Activated CD4-positive, alpha-beta T cell treated with anti-CD3 and anti-CD28 coated beads, Interleukin-2, Interleukin-4, amounts not matched to agents 100 ng/mL and 50 ng/mL, durations not matched to agents 16 hours and 8 hours (primary cell): ENCODE results near the gene TAF4.
"Not testable (repeated sequence)": the region's sequence is repeated elsewhere in the genome, so short reads cannot be mapped to it uniquely, and the experiment has no call there.

Experiments used
- DNase-seq: peaks from one replicate; pipeline ENCODE4 v3.0.0-alpha.2; 2020; ENCODE audit warnings: low spot score

The TAF4 gene

DNA sequence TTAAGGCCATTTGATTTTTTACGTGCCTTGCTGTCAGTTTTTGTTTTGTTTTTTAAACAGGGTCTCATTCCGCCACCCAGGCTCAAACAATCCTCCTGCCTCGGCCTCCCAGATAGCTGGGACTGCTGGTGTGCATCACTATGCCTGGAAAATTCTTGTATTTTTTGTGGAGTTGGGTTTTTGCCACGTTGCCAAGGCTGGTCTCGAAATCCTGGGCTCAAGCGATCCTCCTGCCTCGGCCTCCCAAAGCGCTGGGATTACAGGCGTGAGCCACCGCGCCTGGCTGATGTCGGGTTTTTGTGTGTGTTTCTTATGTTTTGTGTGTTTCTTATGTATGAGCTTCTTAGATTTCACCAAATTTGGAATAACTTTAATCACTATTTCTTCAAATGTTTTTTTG, 104.8 kb downstream of the TAF4 start:
- no peak for DNase-seq

DNA sequence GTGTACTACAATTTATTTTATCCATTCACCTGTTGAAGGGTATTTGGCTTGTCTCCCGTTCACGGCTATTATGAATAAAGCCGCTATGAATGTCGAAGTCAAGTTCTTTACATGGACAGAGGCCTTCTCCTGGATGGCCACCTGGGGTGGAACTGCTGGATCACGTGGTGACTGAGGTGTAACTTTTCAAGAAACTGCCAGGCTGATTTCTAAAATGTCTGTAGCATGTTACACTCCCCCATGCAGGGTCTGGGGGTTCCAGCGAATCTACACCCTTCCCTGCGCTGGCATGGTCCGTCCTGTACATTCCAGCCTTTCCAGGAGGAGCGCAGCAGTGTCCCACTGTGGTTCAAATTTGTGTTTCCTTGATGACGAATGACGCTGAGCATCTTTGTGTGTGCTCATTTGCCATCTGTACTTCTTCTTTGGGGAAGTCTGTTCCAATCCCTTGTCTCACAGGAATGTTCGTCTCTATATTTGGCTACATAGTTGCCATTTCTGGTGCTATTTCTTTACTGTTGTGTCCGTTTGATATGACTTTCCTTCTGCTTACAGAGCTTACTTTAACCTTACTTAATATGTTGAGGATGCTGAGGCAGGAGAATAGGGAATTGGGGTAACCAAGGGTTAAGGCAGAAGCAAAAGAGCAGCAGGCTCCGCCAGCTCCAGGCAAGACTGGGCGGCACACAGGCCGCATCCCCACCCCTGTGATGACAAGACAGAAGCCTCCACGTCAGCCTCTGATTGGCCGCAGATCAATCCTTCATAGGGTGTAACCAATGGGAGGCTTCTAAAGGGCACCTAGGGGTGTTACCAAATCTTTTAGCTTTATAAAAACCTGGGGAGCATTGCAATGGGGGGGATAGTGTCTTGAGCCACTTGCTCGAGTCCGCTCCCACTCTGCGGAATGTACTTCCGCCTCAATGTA, 106.6 kb downstream of the TAF4 start:
- DNase-seq = no peak

DNA sequence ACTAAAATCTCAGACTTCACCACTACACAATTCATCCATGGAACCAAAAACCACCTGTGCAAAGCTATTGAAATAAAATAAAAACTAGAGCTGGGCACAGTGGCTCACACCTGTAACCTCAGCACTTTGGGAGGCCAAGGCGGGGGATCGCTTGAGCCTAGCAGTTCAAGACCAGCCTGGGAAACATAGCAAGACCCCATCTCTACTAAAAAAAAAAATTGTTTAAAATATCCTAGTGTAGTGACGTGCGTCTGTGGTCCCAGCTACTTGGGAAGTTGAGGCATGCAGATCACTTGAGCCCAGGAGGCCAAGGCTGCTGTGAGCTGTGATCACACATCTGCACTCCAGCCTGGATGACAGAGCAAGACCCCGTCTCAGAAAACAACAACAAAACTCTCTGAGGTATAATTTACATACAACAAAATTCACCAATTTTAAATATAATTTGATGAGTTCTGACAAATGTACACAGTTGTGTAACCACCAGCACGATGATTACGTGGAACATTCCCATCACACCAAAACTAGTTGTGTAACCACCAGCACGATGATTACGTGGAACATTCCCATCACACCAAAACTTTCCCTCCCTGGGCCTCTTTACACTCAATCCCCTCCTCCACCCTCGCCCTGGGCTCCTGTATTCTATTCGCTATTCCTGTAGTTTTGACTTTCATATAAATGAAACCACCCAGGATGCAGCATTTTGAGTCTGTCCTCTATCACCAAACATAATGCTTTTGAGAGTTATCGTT, 107.5 kb downstream of the TAF4 start:
- DNase-seq = no peak

DNA sequence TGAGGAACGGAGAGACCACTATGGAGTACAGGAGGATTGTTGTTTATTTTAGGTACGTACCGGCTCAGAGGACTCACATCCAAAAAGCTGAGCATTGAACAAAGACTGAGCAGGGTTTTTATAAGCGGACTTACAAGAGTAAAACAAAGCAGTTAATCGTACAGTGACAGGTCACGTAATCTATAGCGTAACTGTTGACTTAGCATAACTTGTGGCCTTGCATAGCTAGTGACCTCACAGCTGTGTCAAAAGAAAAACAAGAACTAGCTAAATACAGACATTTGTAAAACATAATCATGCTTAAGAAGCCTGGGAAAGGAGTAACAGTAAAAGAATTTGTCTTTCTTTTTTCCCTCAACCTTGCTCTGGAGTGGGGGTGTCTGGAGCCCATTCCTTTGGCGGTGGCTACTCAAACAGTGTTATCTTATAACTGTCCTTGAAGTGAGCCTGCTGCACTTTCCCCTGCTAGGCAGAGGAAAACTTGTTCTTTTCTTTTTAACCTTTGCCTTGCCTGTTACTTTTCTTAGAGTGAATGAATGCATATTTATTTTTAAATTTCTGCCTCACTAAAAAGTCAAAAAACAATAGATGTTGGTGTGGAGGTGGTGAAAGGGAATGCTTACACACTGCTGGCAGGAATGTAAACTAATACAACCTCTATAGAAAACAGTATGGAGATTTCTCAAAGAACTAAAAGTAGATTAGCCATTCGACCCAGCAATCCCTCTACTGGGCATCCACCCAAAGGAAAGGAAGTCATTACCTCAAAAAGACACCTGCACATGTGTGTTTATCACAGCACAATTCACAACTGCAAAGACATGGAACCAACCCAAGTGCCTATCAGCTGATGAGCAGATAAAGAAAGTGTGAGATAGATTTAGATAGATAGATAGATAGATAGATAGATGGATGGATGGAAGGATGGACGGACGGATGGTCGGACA, 109.0 kb downstream of the TAF4 start:
- no peak for DNase-seq

DNA sequence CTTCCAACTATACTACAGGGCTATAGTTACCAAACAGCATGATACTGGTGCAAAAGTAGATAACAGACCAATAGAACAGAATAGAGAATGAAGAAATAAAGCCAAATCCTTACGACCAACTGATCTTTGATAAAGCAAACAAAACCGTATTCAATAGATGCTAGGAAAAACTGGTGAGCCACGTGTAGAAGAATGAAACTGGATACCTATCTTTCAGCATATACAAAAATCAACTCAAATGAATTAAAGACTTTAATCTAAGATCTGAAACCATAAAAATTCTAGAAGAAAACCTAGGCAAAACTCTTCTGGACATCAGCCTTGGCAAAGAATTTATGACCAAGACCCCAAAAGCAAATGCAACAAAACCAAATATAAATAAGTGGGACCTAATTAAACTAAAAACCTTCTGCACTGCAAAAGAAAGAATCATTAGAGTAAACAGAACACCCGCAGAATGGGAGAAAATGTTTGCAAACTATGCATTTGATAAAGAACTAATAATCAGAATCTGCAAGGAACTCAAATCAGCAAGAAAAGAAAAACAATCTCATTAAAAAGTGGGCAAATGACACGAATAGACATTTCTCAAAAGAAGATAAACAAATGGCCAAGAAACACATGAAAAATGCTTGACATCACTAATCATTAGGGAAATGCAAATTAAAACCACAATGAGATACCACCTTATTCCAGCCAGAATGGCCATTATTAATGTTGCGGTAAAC, 109.8 kb downstream of the TAF4 start:
- no peak for DNase-seq

DNA sequence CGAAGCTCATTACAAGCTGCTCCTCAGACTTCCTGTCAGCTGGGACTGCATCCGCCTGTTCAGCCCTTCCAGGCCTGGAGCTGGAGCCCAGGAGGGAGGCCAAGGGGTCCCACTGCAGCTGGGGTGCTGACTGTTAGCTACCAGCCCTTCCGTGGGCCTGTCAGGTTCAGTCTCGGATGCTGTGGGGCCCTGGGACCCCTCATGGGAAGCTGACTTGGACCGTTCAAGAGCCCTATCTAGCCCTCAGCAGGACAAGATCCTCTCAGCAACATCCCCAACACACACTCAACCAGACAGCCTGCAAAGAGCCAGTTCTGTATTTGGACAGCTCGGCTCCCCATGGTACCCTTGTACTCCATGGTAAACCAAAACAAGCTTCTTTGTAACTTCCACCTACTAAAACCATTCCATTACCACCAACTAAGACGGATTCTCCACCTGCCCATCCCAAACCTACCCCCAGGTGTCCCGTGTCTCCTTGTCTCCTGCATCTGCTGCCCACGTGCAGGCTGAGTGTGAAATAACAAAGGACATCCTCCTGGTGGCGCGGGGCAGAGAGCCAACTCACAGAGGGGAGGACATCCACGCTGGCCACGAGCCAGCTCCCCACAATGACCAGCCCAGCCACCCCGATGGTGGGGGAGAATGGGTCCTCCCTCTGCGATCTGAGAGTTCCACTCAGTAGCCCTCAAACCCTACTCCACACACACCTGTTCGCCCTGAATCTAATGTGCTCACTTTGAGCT, 111.2 kb downstream of the TAF4 start:
- DNase-seq = no peak

DNA sequence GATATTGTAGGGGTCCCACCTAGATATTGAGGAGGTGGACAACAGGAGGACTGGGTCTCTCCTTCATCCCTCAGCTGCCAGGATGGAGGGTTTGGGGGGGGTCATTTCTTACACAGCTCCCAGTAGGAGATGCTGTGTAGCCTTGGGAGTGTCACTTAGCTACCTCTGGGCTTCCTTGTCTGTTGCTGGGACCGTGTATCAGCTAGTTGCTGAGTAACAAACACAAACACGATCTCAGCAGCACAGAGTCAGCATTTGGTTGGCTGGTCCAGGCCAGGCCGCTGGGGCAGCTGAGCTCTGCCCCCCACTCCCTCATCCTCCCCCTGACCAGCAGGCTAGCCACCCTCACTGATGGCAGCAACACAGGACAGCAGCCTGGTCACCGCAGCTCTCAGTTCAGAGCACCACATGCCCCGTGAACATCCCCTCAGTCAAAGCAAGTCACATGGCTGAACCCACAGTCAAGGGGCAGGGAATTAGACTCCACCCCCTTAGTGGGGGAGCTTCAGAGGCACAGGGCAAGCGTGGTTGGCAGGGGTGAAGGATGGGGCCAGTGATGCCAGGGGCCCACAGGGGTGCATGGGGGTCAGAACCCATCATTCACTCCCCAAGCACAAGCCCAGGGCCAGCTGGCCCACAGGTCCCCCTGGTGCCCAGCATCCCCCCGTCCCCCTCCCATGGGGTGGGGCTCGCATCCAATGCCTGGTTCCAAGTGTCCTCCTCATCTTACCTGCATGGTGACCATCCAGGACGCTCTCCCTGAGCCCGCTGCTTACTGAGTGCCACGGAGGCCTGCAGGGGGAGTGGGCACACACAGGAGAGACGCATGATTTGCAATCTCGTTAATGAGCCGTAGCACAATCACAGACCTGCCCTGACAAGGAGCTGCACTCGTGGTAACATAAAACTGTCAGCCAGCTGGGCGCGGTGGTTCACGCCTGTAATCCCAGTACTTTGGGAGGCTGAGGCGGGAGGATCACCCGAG, 112.4 kb downstream of the TAF4 start:
- no peak for DNase-seq

DNA sequence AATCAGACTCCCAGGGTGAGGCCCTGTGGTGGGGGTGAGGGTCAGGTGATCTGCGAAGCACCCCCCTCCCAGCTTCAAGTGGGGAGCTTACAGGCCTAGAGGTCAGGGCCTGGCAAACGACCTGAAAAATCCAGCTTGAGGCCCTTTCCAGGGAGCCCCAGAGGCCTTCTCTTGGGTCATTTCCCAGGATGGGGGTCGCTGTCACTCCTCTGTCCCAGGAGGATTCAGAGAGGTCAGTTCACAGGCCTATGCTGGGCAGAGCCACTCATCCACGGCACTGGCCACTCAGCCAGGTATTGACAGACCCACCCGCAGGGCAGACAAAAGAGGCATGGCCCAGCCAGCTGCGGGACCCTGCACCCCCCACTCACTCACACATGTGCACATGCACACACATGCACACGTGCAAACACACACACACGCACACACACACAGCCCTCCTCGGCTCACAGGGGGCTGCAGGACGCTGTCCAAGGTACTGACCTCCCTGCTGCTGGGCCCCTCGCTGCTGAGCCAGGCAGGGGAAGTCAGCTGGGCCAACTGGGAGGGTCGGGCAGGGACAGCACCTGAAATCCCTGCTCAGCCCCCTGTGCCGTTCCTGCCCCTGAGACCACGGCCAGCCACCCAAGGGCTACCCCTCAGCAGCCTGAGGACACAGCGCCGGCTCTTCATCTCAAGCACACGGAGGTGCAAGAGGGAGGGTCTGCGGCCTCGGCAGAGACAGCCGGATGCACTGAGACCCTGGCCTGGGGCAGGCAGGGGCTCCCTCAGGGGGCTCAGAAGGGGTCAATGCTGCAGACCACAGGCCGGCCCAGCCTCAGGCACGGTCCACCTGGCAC, 113.8 kb downstream of the TAF4 start:
- no peak for DNase-seq

DNA sequence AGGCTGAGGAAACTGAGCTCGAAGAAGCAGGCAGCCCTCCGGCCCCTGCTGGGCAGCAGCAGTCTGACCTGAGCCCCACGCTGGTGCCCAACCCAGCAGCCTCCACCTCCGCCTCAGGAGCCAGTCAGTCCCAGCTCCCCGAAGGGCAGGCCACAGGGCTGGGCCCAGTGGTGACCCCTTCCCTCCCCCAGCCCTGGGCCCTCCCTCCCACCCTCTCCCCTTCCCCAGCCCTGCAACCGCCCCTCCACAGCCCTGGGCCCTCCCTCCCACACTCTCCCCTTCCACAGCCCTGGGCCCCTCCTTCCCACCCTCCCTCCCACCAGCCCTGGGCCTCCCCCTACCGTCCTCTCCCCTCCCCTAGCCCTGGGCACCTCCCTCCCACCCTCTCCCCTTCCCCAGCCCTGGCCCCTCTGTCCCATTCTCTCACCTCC, 115.0 kb downstream of the TAF4 start:
- DNase-seq = no peak

DNA sequence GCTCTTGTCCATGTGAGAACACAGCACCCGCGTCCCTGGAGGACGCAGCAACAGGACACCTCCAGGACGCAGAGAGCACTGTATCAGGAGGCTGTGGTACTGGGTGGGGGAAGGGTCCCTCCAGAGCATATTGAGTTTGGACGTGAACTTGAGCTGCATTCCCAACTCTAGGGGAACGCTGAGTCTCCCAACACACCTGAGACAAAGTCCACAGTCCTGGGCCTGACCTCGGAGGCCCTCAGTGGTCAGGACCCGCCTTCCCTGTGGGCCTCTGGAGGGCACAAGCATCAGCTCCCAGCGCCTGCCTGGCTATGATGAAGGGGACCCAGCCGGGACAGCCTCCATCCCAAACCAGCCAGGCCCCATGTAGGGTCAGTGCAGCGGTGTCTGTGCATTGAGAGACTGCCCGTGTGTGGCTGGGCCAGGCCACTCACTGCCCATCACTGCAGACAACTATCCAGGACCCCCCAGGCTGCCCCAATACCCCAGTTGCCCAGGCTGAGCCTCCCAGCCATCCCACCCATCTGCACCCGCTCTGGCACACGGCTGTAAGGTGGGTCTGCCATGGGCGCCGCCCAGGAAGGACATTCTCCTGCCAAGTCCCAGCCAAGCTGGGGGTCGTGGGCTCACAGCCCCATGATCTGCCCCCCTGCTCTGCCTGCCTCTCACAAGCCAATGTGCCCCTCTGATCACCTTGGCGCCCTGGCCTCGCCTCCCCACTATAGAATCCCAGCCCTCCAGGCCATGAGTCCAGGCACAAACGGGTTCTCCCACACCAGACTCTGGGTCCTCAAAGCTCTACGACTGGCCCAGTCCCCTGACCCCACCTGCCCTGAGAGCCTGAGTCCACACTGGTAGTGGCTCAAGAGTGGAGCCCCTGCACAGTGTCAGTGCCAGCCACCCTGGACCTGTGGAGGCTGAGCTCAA, 115.7 kb downstream of the TAF4 start:
- no peak for DNase-seq

DNA sequence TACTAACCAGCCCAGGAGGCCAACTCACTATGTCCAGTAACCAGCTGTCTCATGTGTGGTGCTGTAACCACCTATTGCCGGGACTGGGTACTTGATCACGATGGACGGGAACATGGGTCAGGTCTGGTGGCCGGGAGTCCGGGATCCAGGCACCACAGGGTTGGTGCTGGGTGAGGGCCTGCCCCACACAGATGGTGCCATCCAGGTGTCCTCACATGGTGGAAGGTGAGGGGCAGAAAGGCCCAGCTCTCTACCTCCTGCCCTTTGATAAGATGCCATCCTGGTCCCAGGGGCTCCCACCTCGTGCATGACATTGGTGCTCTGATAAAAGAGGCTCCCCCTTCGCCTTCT, 116.3 kb downstream of the TAF4 start:
- DNase-seq = no peak

DNA sequence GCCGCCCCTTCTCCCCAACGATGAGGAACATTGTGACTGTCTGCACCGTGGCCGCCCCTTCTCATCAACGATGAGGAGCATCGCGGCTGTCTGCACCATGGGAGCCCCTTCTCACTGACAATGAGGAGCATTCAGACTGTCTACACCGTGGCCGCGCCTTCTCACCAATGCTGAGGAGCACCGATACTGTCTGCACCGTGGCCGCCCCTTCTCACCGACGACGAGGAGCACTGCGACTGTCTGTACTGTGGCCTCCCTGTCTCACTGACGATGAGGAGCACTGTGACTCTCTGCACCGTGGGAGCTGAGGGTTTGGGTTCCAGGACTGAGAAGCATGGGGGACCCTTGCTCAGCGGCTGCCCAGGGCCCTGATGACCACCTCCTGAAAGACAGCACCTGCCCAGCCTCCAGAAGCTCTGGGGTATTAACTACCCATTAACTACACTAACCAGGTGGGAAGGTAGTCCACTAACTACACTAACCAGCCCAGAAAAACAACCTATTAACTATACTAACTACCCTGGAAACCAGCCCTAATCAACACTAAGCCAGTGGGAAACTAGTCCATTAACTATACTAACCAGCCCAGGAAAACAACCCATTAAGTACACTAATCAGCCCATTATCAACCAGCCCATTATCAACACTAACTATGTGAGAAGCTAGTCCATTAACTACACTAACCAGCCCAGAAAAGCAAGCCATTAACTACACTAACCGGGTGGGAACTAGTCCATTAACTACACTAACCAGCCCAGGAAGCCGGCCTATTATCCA, 116.9 kb downstream of the TAF4 start:
- no peak for DNase-seq

DNA sequence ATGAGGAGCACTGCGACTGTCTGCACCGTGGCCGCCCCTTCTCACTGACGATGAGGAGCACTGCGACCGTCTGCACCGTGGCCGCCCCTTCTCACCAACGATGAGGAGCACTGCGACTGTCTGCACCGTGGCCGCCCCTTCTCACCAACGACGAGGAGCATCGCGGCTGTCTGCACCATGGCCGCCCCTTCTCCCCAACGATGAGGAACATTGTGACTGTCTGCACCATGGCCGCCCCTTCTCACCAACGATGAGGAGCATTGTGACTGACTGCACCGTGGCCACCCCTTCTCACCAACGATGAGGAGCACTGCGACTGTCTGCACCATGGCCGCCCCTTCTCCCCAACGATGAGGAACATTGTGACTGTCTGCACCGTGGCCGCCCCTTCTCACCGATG, 117.6 kb downstream of the TAF4 start:
- not testable (repeated sequence) for DNase-seq

DNA sequence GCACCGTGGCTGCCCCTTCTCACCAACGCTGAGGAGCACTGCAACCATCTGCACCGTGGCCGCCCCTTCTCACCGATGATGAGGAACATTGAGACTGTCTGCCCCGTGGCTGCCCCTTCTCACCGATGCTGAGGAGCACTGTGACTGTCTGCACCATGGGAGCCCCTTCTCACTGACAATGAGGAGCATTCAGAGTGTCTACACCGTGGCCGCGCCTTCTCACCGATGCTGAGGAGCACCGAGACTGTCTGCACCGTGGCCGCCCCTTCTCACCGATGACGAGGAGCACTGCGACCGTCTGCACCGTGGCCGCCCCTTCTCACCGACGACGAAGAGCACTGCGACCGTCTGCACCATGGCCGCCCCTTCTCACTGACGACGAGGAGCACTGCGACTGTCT, 120.2 kb downstream of the TAF4 start:
- not testable (repeated sequence) for DNase-seq

DNA sequence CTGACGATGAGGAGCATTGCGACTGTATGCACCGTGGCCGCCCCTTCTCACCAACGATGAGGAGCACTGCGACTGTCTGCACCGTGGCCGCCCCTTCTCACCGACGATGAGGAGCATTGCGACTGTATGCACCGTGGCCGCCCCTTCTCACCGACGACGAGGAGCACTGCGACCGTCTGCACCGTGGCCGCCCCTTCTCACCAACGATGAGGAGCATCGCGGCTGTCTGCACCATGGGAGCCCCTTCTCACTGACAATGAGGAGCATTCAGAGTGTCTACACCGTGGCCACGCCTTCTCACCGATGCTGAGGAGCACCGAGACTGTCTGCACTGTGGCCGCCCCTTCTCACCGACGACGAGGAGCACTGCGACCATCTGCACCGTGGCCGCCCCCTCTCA, 120.7 kb downstream of the TAF4 start:
- DNase-seq = not testable (repeated sequence)

DNA sequence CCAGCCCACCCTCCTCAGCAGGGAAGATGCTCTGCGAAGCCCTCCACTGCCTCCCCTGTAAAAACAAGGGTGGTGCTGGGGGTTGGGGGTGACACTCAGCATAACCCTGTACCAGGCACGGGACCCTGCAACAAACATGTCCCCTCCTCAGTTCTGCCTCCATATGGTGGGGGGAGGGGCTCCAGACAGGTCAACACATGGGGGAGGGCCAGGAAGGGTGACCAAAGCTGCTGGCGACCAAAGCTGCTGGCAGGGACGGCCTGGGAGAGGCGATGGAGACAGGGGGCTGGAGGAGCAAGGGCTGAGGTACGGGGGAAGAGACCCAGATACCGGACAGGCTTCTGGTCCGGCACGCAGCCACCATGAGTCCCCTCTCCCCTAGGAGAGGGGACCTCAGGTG, 123.2 kb downstream of the TAF4 start:
- DNase-seq = no peak
